ENCODE data around the gene SIRT7. TPM values are rescaled to one million over a fixed set of nuclear protein-coding genes. Genes with fewer than 3 reads are reported as not detected.
"Not testable (repeated sequence)": the region's sequence is repeated elsewhere in the genome, so short reads cannot be mapped to it uniquely, and the experiment has no call there.

SIRT7 gene
- total RNA-seq, 1 experiment from 2014 or later, result 24.2 TPM

DNA sequence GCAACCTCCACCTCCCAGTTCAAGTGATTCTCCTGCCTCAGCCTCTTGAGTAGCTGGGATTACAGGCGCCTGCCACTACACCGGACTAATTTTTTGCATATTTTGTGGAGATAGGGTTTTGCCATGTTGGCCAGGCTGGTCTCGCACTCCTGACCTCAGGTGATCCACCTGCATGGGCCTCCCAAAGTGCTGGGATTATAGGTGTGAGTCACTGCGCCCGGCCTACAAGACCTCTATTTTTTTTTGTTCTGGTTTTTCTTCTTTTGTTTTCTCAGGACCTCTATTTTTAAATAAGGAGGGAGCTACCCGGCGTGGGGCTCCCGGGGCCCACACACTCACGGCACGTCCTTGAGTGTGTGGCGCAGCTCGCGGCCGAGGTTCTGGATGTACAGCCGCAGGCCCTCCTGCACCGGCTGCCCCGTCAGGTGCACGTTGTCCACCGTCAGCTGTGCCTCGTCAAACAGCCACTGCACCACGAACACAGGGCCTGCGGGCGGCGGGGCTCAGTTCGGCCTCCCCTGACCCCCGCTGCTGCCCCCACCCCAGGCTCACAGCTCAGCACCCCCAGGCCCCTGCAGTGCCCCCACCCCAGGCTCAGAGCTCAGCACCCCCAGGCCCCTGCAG, 37.2 kb upstream of the SIRT7 start:
- H3K27me3 Mint-ChIP-seq (ENCODE audit: low read depth), result peaks cover 33% of the 10 kb centered on the region
- CTCF ChIA-PET, result interaction anchor here (1.0 to 1.9 kb wide), 4 partner anchors 40 to 86 kb away, joined by 3 to 9 read pairs (median 4); partner anchors contain the start of gene DCXR

DNA sequence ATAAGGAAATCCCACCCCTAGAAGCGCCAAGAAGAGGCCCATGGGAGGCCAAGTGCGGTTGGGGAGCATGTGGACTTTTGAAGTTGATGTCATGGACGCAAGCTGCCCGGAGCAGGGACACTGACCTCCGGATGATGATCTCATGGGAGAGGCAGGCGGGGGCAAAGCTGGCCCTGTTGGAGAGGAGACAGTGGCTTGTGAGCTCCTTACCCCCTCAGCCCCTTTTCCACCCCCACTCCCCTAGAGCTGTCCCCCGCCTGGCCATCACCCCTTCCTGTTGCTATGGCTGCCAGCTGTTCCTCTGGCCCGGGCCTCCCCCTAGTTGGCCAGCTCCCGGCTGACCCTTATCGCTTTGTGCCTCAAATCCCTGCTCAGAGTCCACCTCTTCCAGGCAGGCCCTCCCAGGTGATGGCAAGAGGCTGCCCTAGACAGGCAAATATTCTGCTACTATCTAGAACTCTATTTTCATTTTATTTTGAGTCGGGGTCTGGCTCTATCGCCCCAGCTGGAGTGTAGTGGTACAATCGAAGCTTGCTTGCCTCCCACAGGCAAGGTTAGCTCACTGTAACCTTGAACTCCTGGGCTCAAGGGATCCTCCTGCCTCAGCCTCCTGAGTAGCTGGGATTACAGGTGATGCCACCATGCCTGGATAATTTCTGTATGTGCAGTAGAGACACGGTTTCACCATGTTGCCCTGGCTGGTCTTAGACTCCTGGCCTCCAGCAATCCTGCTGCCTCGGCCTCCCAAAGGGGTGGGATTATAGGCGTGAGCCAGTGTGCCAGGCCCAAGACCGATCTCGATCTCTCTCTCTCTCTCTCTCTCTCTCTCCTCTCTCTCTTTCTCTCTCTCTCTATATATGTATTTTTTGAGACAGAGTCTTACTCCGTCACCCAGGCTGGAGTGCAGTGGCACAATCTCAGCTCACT, 36.4 kb upstream of the SIRT7 start:
- POLR2A ChIA-PET, result no interaction called here
- no peak overlapping the region for H3K27ac Mint-ChIP-seq
- TF ChIP-seq, protein P1, sequence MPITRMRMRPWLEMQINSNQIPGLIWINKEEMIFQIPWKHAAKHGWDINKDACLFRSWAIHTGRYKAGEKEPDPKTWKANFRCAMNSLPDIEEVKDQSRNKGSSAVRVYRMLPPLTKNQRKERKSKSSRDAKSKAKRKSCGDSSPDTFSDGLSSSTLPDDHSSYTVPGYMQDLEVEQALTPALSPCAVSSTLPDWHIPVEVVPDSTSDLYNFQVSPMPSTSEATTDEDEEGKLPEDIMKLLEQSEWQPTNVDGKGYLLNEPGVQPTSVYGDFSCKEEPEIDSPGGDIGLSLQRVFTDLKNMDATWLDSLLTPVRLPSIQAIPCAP (CRISPR knock-in tag; IDR thresholded peaks at IDR 0.05), result no peak
- TF ChIP-seq ESRRA (CRISPR knock-in tag; IDR thresholded peaks at IDR 0.05; ENCODE audit: borderline replicate concordance), result no peak
- TF ChIP-seq, protein P2, sequence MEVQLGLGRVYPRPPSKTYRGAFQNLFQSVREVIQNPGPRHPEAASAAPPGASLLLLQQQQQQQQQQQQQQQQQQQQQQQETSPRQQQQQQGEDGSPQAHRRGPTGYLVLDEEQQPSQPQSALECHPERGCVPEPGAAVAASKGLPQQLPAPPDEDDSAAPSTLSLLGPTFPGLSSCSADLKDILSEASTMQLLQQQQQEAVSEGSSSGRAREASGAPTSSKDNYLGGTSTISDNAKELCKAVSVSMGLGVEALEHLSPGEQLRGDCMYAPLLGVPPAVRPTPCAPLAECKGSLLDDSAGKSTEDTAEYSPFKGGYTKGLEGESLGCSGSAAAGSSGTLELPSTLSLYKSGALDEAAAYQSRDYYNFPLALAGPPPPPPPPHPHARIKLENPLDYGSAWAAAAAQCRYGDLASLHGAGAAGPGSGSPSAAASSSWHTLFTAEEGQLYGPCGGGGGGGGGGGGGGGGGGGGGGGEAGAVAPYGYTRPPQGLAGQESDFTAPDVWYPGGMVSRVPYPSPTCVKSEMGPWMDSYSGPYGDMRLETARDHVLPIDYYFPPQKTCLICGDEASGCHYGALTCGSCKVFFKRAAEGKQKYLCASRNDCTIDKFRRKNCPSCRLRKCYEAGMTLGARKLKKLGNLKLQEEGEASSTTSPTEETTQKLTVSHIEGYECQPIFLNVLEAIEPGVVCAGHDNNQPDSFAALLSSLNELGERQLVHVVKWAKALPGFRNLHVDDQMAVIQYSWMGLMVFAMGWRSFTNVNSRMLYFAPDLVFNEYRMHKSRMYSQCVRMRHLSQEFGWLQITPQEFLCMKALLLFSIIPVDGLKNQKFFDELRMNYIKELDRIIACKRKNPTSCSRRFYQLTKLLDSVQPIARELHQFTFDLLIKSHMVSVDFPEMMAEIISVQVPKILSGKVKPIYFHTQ (CRISPR knock-in tag; IDR thresholded peaks at IDR 0.05), result no peak
- DNase-seq (ENCODE audit: low spot score) (no peak), ATAC-seq (no peak)
- H3K27me3 Mint-ChIP-seq (ENCODE audit: low read depth), result peaks cover 29% of the 10 kb centered on the region
- H3K4me3 Mint-ChIP-seq, result no peak overlapping the region
- H3K36me3 Mint-ChIP-seq, result no peaks in the 10 kb centered on the region
- no peaks in the 10 kb centered on the region for H3K4me1 Mint-ChIP-seq
- H3K9me3 Mint-ChIP-seq, result no peaks in the 10 kb centered on the region
- CTCF ChIA-PET, result interaction anchor here (0.9 to 2.4 kb wide), 5 partner anchors 10 to 85 kb away, joined by 3 to 9 read pairs (median 4); partner anchors contain the start of gene DCXR

More for the DNA sequence above, 37.2 kb upstream of the SIRT7 start:
- ATAC-seq, result no peak
- no peak for TF ChIP-seq CBFB (CRISPR knock-in tag; IDR thresholded peaks at IDR 0.05; ENCODE audit: low read depth)
- no peak for TF ChIP-seq OVOL2 (CRISPR knock-in tag; IDR thresholded peaks at IDR 0.05; ENCODE audit: borderline replicate concordance)
- TF ChIP-seq, protein P3, sequence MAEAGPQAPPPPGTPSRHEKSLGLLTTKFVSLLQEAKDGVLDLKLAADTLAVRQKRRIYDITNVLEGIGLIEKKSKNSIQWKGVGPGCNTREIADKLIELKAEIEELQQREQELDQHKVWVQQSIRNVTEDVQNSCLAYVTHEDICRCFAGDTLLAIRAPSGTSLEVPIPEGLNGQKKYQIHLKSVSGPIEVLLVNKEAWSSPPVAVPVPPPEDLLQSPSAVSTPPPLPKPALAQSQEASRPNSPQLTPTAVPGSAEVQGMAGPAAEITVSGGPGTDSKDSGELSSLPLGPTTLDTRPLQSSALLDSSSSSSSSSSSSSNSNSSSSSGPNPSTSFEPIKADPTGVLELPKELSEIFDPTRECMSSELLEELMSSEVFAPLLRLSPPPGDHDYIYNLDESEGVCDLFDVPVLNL (CRISPR knock-in tag; IDR thresholded peaks at IDR 0.05; ENCODE audit: borderline replicate concordance, low read depth), result no peak
- no peak for TF ChIP-seq ZBTB21 (CRISPR knock-in tag; IDR thresholded peaks at IDR 0.05; ENCODE audit: borderline replicate concordance)
- TF ChIP-seq SOX15 (CRISPR knock-in tag; IDR thresholded peaks at IDR 0.05), result no peak
- TF ChIP-seq, protein P4, sequence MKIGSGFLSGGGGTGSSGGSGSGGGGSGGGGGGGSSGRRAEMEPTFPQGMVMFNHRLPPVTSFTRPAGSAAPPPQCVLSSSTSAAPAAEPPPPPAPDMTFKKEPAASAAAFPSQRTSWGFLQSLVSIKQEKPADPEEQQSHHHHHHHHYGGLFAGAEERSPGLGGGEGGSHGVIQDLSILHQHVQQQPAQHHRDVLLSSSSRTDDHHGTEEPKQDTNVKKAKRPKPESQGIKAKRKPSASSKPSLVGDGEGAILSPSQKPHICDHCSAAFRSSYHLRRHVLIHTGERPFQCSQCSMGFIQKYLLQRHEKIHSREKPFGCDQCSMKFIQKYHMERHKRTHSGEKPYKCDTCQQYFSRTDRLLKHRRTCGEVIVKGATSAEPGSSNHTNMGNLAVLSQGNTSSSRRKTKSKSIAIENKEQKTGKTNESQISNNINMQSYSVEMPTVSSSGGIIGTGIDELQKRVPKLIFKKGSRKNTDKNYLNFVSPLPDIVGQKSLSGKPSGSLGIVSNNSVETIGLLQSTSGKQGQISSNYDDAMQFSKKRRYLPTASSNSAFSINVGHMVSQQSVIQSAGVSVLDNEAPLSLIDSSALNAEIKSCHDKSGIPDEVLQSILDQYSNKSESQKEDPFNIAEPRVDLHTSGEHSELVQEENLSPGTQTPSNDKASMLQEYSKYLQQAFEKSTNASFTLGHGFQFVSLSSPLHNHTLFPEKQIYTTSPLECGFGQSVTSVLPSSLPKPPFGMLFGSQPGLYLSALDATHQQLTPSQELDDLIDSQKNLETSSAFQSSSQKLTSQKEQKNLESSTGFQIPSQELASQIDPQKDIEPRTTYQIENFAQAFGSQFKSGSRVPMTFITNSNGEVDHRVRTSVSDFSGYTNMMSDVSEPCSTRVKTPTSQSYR (CRISPR knock-in tag; IDR thresholded peaks at IDR 0.05), result no peak
- H3K4me3 Mint-ChIP-seq, result no peak overlapping the region
- no peaks in the 10 kb centered on the region for H3K4me1 Mint-ChIP-seq
- POLR2A ChIA-PET, result no interaction called here
- no peaks in the 10 kb centered on the region for H3K9me3 Mint-ChIP-seq
- no peaks in the 10 kb centered on the region for H3K36me3 Mint-ChIP-seq
- H3K27ac Mint-ChIP-seq, result no peak overlapping the region
- DNase-seq (ENCODE audit: low spot score), result no peak

DNA sequence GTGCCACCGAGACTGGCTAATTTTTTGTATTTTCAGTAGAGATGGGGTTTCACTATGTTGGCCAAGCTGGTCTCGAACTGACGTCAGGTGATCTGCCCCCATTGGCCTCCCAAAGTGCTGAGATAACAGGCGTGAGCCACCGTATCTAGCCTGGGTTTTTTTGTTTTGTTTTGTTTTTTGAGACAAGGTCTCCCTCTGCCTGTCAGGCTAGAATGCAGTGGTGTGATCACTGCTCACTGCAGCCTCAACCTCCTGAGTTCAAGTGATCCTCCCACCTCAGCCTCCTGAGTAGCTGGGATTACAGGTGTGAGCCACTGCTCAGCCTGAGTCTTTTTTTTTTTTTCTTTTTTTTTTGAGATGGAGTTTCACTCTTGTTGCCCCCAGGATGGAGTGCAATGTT, 35.5 kb upstream of the SIRT7 start:
- DNase-seq (ENCODE audit: low spot score); H3K36me3 Mint-ChIP-seq; H3K4me3 Mint-ChIP-seq; H3K27ac Mint-ChIP-seq; H3K4me1 Mint-ChIP-seq; POLR2A ChIA-PET; ATAC-seq; H3K9me3 Mint-ChIP-seq: not testable (repeated sequence)
- CTCF ChIA-PET, result interaction anchor here (0.7 to 2.4 kb wide), 2 partner anchors 9 to 292 kb away, joined by 3 to 6 read pairs; no protein-coding TSS in a partner anchor
- peaks cover 20% of the 10 kb centered on the region for H3K27me3 Mint-ChIP-seq (ENCODE audit: low read depth)
